GM19397 (cell line): ENCODE measurements around the gene IGFBP7.

ENCODE experiments used
- ATAC-seq: cut with Tn5 transposase; IDR thresholded peaks from one replicate; pipeline ENCODE4 v1.9.1; 2021; ENCODE audit warnings: mild to moderate bottlenecking, moderate library complexity; ENCODE audit not compliant: unreplicated experiment

The IGFBP7 gene

GRCh38 chr4:57131849-57132742 lies 21.9 kb upstream of the IGFBP7 start:
- ATAC-seq = no peak

- no peak for ATAC-seq
Measured at GRCh38 chr4:57129477-57129876, 19.3 kb upstream of the IGFBP7 start.

GRCh38 chr4:57127361-57127760 lies 17.2 kb upstream of the IGFBP7 start:
- no peak for ATAC-seq

GRCh38 chr4:57125996-57126395 lies 15.8 kb upstream of the IGFBP7 start:
- ATAC-seq = no peak

- no peak for ATAC-seq
Measured at GRCh38 chr4:57124145-57124544, 14.0 kb upstream of the IGFBP7 start.

- no peak for ATAC-seq
Measured at GRCh38 chr4:57122959-57123358, 12.8 kb upstream of the IGFBP7 start.

GRCh38 chr4:57119054-57119651 lies 9.0 kb upstream of the IGFBP7 start:
- ATAC-seq = no peak

- ATAC-seq = no peak
Measured at GRCh38 chr4:57117491-57117890, 7.3 kb upstream of the IGFBP7 start.

GRCh38 chr4:57116245-57116644 lies 6.1 kb upstream of the IGFBP7 start:
- no peak for ATAC-seq

GRCh38 chr4:57114973-57115372 lies 4.8 kb upstream of the IGFBP7 start:
- ATAC-seq = no peak

GRCh38 chr4:57113870-57114269 lies 3.7 kb upstream of the IGFBP7 start:
- no peak for ATAC-seq

- peak; percentile 44 for ATAC-seq
Measured at GRCh38 chr4:57110640-57111511, 691 bp upstream of the IGFBP7 start.

GRCh38 chr4:57109411-57109846 lies 756 bp downstream of the IGFBP7 start:
- ATAC-seq = no peak

GRCh38 chr4:57106181-57106580 lies 4.0 kb downstream of the IGFBP7 start:
- no peak for ATAC-seq

- ATAC-seq = no peak
Measured at GRCh38 chr4:57104706-57105560, 5.3 kb downstream of the IGFBP7 start.

- ATAC-seq = no peak
Measured at GRCh38 chr4:57103051-57103450, 7.1 kb downstream of the IGFBP7 start.

- ATAC-seq = no peak
Measured at GRCh38 chr4:57102050-57102624, 8.0 kb downstream of the IGFBP7 start.

- no peak for ATAC-seq
Measured at GRCh38 chr4:57100979-57101651, 9.1 kb downstream of the IGFBP7 start.

- no peak for ATAC-seq
Measured at GRCh38 chr4:57099363-57099762, 10.8 kb downstream of the IGFBP7 start.

- ATAC-seq = no peak
Measured at GRCh38 chr4:57098941-57099340, 11.2 kb downstream of the IGFBP7 start.
